HG02973 (cell line): ENCODE measurements around the gene HSPBP1.

Source experiments
- ATAC-seq: cut with Tn5 transposase; IDR thresholded peaks from one replicate; pipeline ENCODE4 v1.9.1; 2021; ENCODE audit warnings: moderate library complexity; ENCODE audit not compliant: unreplicated experiment

HSPBP1 gene

GRCh38 chr19:55223291-55224037 lies 56.4 kb downstream of the HSPBP1 start:
- no peak for ATAC-seq

GRCh38 chr19:55220525-55220924 lies 59.4 kb downstream of the HSPBP1 start:
- ATAC-seq, result no peak

GRCh38 chr19:55216461-55217198 lies 63.3 kb downstream of the HSPBP1 start:
- ATAC-seq, result no peak

GRCh38 chr19:55213547-55213946 lies 66.4 kb downstream of the HSPBP1 start:
- no peak for ATAC-seq

GRCh38 chr19:55212447-55212846 lies 67.5 kb downstream of the HSPBP1 start:
- no peak for ATAC-seq
